IMR-90 (cell line): ENCODE data around the gene NBEAL1. TPM values are rescaled to one million over a fixed set of nuclear protein-coding genes. Genes with fewer than 3 reads are reported as not detected.

Experiments used
- ATAC-seq: fragments of 200-7000 bp; cut with Tn5 transposase; 2 replicates; pipeline ENCODE4 v1.9.1; 2020; ENCODE audit warnings: low read depth, mild to moderate bottlenecking, moderate library complexity
- BruUV-seq: library from RNA; stranded (reverse); fragments of 400-500 nt; replicated peaks from 2 replicates; lab custom pipeline; 2021; lab: Mats Ljungman, UMichigan
- CTCF ChIA-PET: fragments of 300-600 bp; formaldehyde crosslinking; extraction: SDS; loops from one replicate; lab custom pipeline; 2021; ENCODE audit warnings: antibody characterized with exemption; lab: Yijun Ruan, JAX
- POLR2A ChIA-PET: fragments of 300-600 bp; sonication (Branson Sonifier 250); formaldehyde crosslinking; loops from one replicate; lab custom pipeline; 2022; ENCODE audit warnings: antibody characterized with exemption; ENCODE audit not compliant: unreplicated experiment; lab: Charles Lee
- DNase-seq: peaks from one replicate; pipeline ENCODE4 v3.0.0; 2013
- H2AFZ ChIP-seq: replicated peaks from 2 replicates; pipeline ENCODE3; 2013; ENCODE audit warnings: low read length, mild to moderate bottlenecking; ENCODE audit not compliant: poor library complexity
- H2AK5ac ChIP-seq: 2 replicates; pipeline ENCODE4 v1.6.1; 2013; ENCODE audit warnings: low read depth, low read length, inconsistent platforms
- H2AK9ac ChIP-seq: replicated peaks from 2 replicates; pipeline ENCODE3; 2013; ENCODE audit warnings: mild to moderate bottlenecking, low read depth, low read length, moderate library complexity; ENCODE audit not compliant: poor library complexity
- H2BK120ac ChIP-seq: 2 replicates; pipeline ENCODE4 v1.6.1; 2013; ENCODE audit warnings: low read depth, low read length, inconsistent platforms
- H2BK15ac ChIP-seq: 3 replicates; pipeline ENCODE4 v1.6.1; 2013; ENCODE audit warnings: low read depth, low read length, inconsistent platforms
- H2BK20ac ChIP-seq: 2 replicates; pipeline ENCODE4 v1.6.1; 2013; ENCODE audit warnings: low read depth, mild to moderate bottlenecking, inconsistent platforms, low read length, moderate library complexity
- H2BK5ac ChIP-seq: 2 replicates; pipeline ENCODE4 v1.6.1; 2013; ENCODE audit warnings: mild to moderate bottlenecking, low read depth, low read length, inconsistent platforms; ENCODE audit not compliant: poor library complexity, severe bottlenecking
- H3K14ac ChIP-seq: replicated peaks from 2 replicates; pipeline ENCODE4 v1.6.1; 2013; ENCODE audit warnings: low read depth, low read length, inconsistent platforms
- H3K18ac ChIP-seq: 2 replicates; pipeline ENCODE4 v1.6.1; 2013; ENCODE audit warnings: low read depth, low read length, control low read depth
- H3K23ac ChIP-seq: 2 replicates; pipeline ENCODE4 v1.6.1; 2013; ENCODE audit warnings: low read depth, low read length, inconsistent platforms
- H3K27ac ChIP-seq: 2 replicates; pipeline ENCODE4 v1.5.1; 2013; ENCODE audit warnings: mild to moderate bottlenecking, control low read depth, low read length; ENCODE audit not compliant: insufficient read depth
- H3K27me3 ChIP-seq: 2 replicates; pipeline ENCODE4 v1.6.1; 2013; ENCODE audit warnings: low read length; ENCODE audit not compliant: control insufficient read depth, insufficient read depth
- H3K36me3 ChIP-seq: 2 replicates; pipeline ENCODE4 v1.6.1; 2013; ENCODE audit warnings: low read length, mixed read lengths; ENCODE audit not compliant: control insufficient read depth, insufficient read depth
- H3K4ac ChIP-seq: 2 replicates; pipeline ENCODE4 v1.6.1; 2013; ENCODE audit warnings: low read depth, low read length, inconsistent platforms
- H3K4me1 ChIP-seq: 2 replicates; pipeline ENCODE4 v1.6.1; 2013; ENCODE audit warnings: low read length, mixed read lengths; ENCODE audit not compliant: control insufficient read depth, insufficient read depth
- H3K4me2 ChIP-seq: 2 replicates; pipeline ENCODE4 v1.6.1; 2013; ENCODE audit warnings: low read depth, mild to moderate bottlenecking, control low read depth, low read length, moderate library complexity
- H3K4me3 ChIP-seq: 2 replicates; pipeline ENCODE4 v1.5.1; 2013; ENCODE audit warnings: low read depth, mild to moderate bottlenecking, control low read depth, low read length, moderate library complexity; ENCODE audit not compliant: insufficient read depth
- H3K56ac ChIP-seq: 2 replicates; pipeline ENCODE4 v1.6.1; 2013; ENCODE audit warnings: low read length, inconsistent platforms; ENCODE audit not compliant: insufficient read depth; ENCODE audit errors: extremely low read depth
- H3K79me1 ChIP-seq, 2 experiments: 2 replicates each; pipeline ENCODE4 v1.6.1; 2013; ENCODE audit warnings: low read length in 2 of 2, inconsistent platforms in 1 of 2, low read depth in 1 of 2
- H3K9ac ChIP-seq: 2 replicates; pipeline ENCODE4 v1.6.1; 2013; ENCODE audit warnings: low read depth, low read length, control low read depth
- H3K9me1 ChIP-seq: 2 replicates; pipeline ENCODE4 v1.6.1; 2013; ENCODE audit warnings: low read length, inconsistent platforms; ENCODE audit not compliant: insufficient read depth
- H3K9me3 ChIP-seq: 2 replicates; pipeline ENCODE4 v1.6.1; 2013; ENCODE audit warnings: low read length; ENCODE audit not compliant: control insufficient read depth, insufficient read depth
- H4K20me1 ChIP-seq: 2 replicates; pipeline ENCODE4 v1.6.1; 2013; ENCODE audit warnings: low read length, inconsistent platforms; ENCODE audit not compliant: insufficient read depth
- H4K5ac ChIP-seq: 2 replicates; pipeline ENCODE4 v1.6.1; 2013; ENCODE audit warnings: mild to moderate bottlenecking, low read depth, low read length, control low read depth
- H4K8ac ChIP-seq, 2 experiments: 2 replicates each; pipeline ENCODE4 v1.6.1; 2013; ENCODE audit warnings: low read depth in 2 of 2, low read length in 2 of 2, control low read depth in 1 of 2, inconsistent platforms in 1 of 2
- H4K91ac ChIP-seq: 2 replicates; pipeline ENCODE4 v1.6.1; 2013; ENCODE audit warnings: low read depth, low read length, inconsistent platforms; ENCODE audit not compliant: insufficient read depth
- BHLHE40 ChIP-seq: fragments of 150-350 bp; IDR thresholded peaks from 2 replicates; pipeline ENCODE4 v1.6.1; 2016; ENCODE audit warnings: mild to moderate bottlenecking, low read depth, low read length
- CEBPB ChIP-seq: IDR thresholded peaks from 2 replicates; pipeline ENCODE4 v1.6.1; 2012; ENCODE audit warnings: low read depth, low read length, improper control_type of control experiment
- CHD1 ChIP-seq: IDR thresholded peaks from 2 replicates; pipeline ENCODE4 v1.6.1; 2012; ENCODE audit warnings: low read depth, low read length, improper control_type of control experiment
- CTCF ChIP-seq: conservative IDR thresholded peaks from 2 replicates; pipeline ENCODE4 v1.5.1; 2012; ENCODE audit warnings: mild to moderate bottlenecking, low read depth, low read length, improper control_type of control experiment
- ELK1 ChIP-seq: fragments of 150-350 bp; IDR thresholded peaks from 2 replicates; pipeline ENCODE4 v1.6.1; 2016; ENCODE audit warnings: low read depth, mild to moderate bottlenecking, low read length, moderate library complexity, borderline replicate concordance
- FOS ChIP-seq: fragments of 150-350 bp; IDR thresholded peaks from 2 replicates; pipeline ENCODE4 v1.6.1; 2016; ENCODE audit warnings: low read depth, low read length
- MAFK ChIP-seq: IDR thresholded peaks from 2 replicates; pipeline ENCODE4 v1.6.1; 2012; ENCODE audit warnings: low read depth, low read length, improper control_type of control experiment
- MAZ ChIP-seq: IDR thresholded peaks from 2 replicates; pipeline ENCODE4 v1.6.1; 2012; ENCODE audit warnings: low read depth, mild to moderate bottlenecking, low read length, improper control_type of control experiment, moderate library complexity, borderline replicate concordance
- MXI1 ChIP-seq: IDR thresholded peaks from 2 replicates; pipeline ENCODE4 v1.6.1; 2012; ENCODE audit warnings: low read depth, mild to moderate bottlenecking, low read length, moderate library complexity, borderline replicate concordance
- NFE2L2 ChIP-seq: fragments of 150-350 bp; IDR thresholded peaks from 2 replicates; pipeline ENCODE4 v1.6.1; 2016; ENCODE audit warnings: low read depth, mild to moderate bottlenecking, low read length
- POLR2A ChIP-seq: IDR thresholded peaks from 2 replicates; pipeline ENCODE4 v1.6.1; 2012; ENCODE audit warnings: mild to moderate bottlenecking, low read depth, low read length
- RAD21 ChIP-seq: IDR thresholded peaks from 2 replicates; pipeline ENCODE4 v1.6.1; 2012; ENCODE audit warnings: low read length, improper control_type of control experiment
- RCOR1 ChIP-seq: IDR thresholded peaks from 2 replicates; pipeline ENCODE4 v1.6.1; 2012; ENCODE audit warnings: mild to moderate bottlenecking, low read length, improper control_type of control experiment; ENCODE audit not compliant: insufficient replicate concordance
- RFX5 ChIP-seq: IDR thresholded peaks from 2 replicates; pipeline ENCODE4 v1.8.0; 2012; ENCODE audit warnings: low read depth, mild to moderate bottlenecking, low read length, moderate library complexity
- USF2 ChIP-seq: fragments of 150-350 bp; IDR thresholded peaks from 2 replicates; pipeline ENCODE4 v1.6.1; 2017; ENCODE audit warnings: mild to moderate bottlenecking, antibody characterized with exemption, low read length, low read depth
- WGBS, 2 experiments: methylation state at CpG; one replicate each; pipeline versions ENCODE4 v1.1.5 to v1.1.7; 2013; ENCODE audit warnings: missing lambda C conversion rate in 2 of 2; ENCODE audit not compliant: insufficient read length in 1 of 2; ENCODE audit errors: extremely low coverage in 2 of 2; 5-methylcytosine and 5-hydroxymethylcytosine counted together
- dilution Hi-C: fragments of 300-500 bp; cut with HindIII; formaldehyde crosslinking; loops from one replicate; pipeline ENCODE4 v1.14.3; 2018; ENCODE audit warnings: low sequenced_read_pairs; ENCODE audit not compliant: unreplicated experiment
- in situ Hi-C: fragments of 300-500 bp; cut with MboI; formaldehyde crosslinking; loops from 3 replicates; pipeline ENCODE4 v1.14.3; 2019; ENCODE audit warnings: low sequenced_read_pairs, inconsistent platforms, mixed read lengths
- intact Hi-C: fragments of 100-400 bp; cut with micrococcal nuclease; formaldehyde crosslinking; loops from 2 replicates; pipeline ENCODE4 v1.10.0; 2022
- polyA plus RNA-seq, 3 experiments: library from polyadenylated mRNA; depleted of rRNA; stranded (reverse); fragments of >200 nt; gene quantifications; 2 replicates each; pipeline ENCODE4 v1.2.3, GENCODE V29; 2012; ENCODE audit warnings: low replicate concordance in 1 of 3
- total RNA-seq: library from RNA; depleted of rRNA; stranded (reverse); fragments of >200 nt; gene quantifications from 2 replicates; pipeline ENCODE4 v1.2.3, GENCODE V29; 2012

Gene NBEAL1
- total and polyA plus RNA-seq, 2 of the 4 experiments (the other 2 are of a cell fraction), result 6.4 to 38.0 TPM

- Histone ChIP-seq H3K4me2 (no peak overlapping the region), H3K4me3 (no peak overlapping the region), H2AFZ (no peak overlapping the region), H3K4ac (no peak overlapping the region), H3K79me1 (peaks cover 19 to 47% of the 10 kb centered on the region in 2 experiments), H3K36me3 (peaks cover 2% of the 10 kb centered on the region; the same call in 1 of the 2 replicates), H2BK5ac (no peak overlapping the region), H4K91ac (no peak overlapping the region), H3K14ac (no peak overlapping the region), H3K27ac (no peak overlapping the region), H3K9me1 (no peaks in the 10 kb centered on the region), H2AK5ac (no peak overlapping the region), H3K9me3 (no peaks in the 10 kb centered on the region), H3K56ac (no peak overlapping the region), H2BK120ac (no peak overlapping the region), H3K27me3 (no peaks in the 10 kb centered on the region), H4K5ac (no peak overlapping the region), H4K20me1 (no peaks in the 10 kb centered on the region; the same call in none of the 2 replicates), H4K8ac (no peak overlapping the region), H3K18ac (no peak overlapping the region), H2BK15ac (no peak overlapping the region), H3K23ac (no peak overlapping the region), H2AK9ac (no peak overlapping the region), H3K9ac (no peak overlapping the region), H2BK20ac (no peak overlapping the region), H3K4me1 (no peaks in the 10 kb centered on the region)
- ATAC-seq (no peak), DNase-seq (no peak)
- TF ChIP-seq NFE2L2 (no peak), POLR2A (no peak), FOS (no peak), USF2 (no peak), CHD1 (no peak), RFX5 (no peak), CTCF (no peak), CEBPB (no peak), RAD21 (no peak), MXI1 (no peak), MAZ (no peak), MAFK (no peak), ELK1 (no peak), BHLHE40 (no peak), RCOR1 (no peak)
- POLR2A ChIA-PET, result no interaction called here
- intact Hi-C loops (loop anchor here (10.0 kb wide), 1 partner anchor 461 kb away; no protein-coding TSS in a partner anchor), dilution Hi-C loops (no loop called here), in situ Hi-C loops (no loop called here)
- no CpG with 5 or more reads among the region's 3 CpGs for WGBS, 2 experiments
- BruUV-seq, result no TSS peak
- CTCF ChIA-PET, result no interaction called here
Observed at GRCh38 chr2:203035879-203036470, 21.3 kb downstream of the NBEAL1 start.
